ENCODE measurements around the gene FGFRL1. TPM values are rescaled to one million over a fixed set of nuclear protein-coding genes. Genes with fewer than 3 reads are reported as not detected.
"Not testable (repeated sequence)": the region's sequence is repeated elsewhere in the genome, so short reads cannot be mapped to it uniquely, and the experiment has no call there.

FGFRL1 gene
- total RNA-seq, 1 donor: 8.6 TPM

DNA sequence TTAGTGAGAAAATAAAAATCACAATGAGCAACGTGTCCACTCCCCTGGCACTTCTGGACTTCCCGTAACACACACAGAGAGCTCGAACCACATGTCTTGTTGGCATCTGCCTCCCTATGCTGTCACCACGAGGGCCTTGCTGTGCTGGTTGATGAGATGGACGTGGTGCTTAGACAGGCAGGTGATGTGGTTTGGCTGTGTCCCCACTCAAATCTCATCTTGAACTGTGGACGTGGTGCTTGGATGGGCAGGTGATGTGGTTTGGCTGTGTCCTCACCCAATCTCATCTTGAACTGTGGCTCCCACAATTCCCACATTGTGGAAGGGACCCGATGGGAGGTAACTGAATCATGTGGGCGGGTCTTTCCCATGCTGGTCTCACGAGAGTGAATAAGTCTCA lies 40.0 kb downstream of the FGFRL1 start:
- no peak for DNase-seq (ENCODE audit: low read depth)

GRCh38 chr4:1052231-1052671 lies 40.8 kb downstream of the FGFRL1 start:
- H3K4me3 ChIP-seq (ENCODE audit: low read depth, low read length): no peak overlapping the region
- DNase-seq (ENCODE audit: low read depth): no peak
- TF ChIP-seq, protein P1, sequence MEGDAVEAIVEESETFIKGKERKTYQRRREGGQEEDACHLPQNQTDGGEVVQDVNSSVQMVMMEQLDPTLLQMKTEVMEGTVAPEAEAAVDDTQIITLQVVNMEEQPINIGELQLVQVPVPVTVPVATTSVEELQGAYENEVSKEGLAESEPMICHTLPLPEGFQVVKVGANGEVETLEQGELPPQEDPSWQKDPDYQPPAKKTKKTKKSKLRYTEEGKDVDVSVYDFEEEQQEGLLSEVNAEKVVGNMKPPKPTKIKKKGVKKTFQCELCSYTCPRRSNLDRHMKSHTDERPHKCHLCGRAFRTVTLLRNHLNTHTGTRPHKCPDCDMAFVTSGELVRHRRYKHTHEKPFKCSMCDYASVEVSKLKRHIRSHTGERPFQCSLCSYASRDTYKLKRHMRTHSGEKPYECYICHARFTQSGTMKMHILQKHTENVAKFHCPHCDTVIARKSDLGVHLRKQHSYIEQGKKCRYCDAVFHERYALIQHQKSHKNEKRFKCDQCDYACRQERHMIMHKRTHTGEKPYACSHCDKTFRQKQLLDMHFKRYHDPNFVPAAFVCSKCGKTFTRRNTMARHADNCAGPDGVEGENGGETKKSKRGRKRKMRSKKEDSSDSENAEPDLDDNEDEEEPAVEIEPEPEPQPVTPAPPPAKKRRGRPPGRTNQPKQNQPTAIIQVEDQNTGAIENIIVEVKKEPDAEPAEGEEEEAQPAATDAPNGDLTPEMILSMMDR (IDR thresholded peaks at IDR 0.05; ENCODE audit: insufficient read depth, low read depth, low read length): no peak

More for the DNA sequence above, 40.0 kb downstream of the FGFRL1 start:
- H3K4me3 ChIP-seq (ENCODE audit: low read depth, low read length): no peak overlapping the region
- TF ChIP-seq, protein P1 (IDR thresholded peaks at IDR 0.05; ENCODE audit: insufficient read depth, low read depth, low read length): no peak

DNA sequence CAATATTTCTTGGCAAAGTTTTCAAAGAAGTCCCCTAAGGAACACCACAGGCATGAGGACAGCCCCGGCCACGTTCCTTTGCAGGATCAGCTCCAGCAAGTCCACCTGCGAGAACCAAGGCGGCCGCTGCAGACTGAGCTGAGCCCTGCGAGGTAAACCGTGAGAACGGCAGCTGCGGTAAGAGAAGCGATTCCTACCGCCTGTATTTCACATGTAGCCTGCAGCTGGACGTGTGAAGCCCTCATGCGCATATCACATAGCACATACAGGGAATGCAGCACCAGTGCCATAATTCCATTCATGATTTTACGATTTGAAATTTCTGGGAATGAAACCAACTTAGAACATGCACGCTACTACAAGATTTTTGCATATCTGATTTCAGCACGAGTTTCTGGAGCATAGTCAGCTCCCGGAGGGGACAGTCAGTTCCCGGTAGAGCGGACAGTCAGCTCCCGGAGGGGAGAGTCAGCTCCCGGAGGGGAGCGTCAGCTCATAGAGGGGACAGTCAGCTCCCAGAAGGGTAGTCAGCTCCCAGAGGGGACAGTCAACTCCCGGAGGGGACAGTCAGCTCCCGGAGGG lies 41.7 kb downstream of the FGFRL1 start:
- TF ChIP-seq, protein P1 (IDR thresholded peaks at IDR 0.05; ENCODE audit: insufficient read depth, low read depth, low read length): no peak
- no peak overlapping the region for H3K4me3 ChIP-seq (ENCODE audit: low read depth, low read length)
- peak; percentile 62 for DNase-seq (ENCODE audit: low read depth)

- not testable (repeated sequence) for DNase-seq (ENCODE audit: low read depth); H3K4me3 ChIP-seq (ENCODE audit: low read depth, low read length)
Measured at GRCh38 chr4:1053891-1054290, 42.5 kb downstream of the FGFRL1 start.

- H3K4me3 ChIP-seq (ENCODE audit: low read depth, low read length); DNase-seq (ENCODE audit: low read depth): not testable (repeated sequence)
Measured at GRCh38 chr4:1054696-1055242, 43.3 kb downstream of the FGFRL1 start.

DNA sequence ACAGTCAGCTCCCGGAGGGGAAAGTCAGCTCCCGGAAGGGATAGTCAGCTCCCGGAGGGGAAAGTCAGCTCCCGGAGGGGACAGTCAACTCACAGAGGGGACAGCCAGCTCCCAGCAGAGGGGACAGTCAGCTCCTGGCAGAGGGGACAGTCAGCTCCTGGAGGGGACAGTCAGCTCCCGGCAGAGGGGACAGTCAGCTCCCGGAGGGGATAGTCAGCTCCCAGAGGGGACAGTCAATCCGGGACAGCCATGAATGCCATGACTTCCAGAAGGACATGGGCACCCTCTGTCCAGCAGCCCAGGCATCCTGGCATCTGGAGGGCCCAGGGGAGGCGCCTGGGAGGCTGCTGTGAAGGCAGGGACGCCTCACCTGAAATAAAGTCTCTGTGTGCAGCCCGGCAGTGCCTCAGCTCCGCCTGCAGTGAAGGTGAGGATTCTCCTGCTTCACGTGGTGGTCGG lies 43.8 kb downstream of the FGFRL1 start:
- H3K4me3 ChIP-seq (ENCODE audit: low read depth, low read length); DNase-seq (ENCODE audit: low read depth): not testable (repeated sequence)

GRCh38 chr4:1055721-1056590 lies 44.5 kb downstream of the FGFRL1 start:
- H3K4me3 ChIP-seq (ENCODE audit: low read depth, low read length): no peak overlapping the region
- TF ChIP-seq, protein P1 (IDR thresholded peaks at IDR 0.05; ENCODE audit: insufficient read depth, low read depth, low read length): no peak
- peak; percentile 25 for DNase-seq (ENCODE audit: low read depth)

DNA sequence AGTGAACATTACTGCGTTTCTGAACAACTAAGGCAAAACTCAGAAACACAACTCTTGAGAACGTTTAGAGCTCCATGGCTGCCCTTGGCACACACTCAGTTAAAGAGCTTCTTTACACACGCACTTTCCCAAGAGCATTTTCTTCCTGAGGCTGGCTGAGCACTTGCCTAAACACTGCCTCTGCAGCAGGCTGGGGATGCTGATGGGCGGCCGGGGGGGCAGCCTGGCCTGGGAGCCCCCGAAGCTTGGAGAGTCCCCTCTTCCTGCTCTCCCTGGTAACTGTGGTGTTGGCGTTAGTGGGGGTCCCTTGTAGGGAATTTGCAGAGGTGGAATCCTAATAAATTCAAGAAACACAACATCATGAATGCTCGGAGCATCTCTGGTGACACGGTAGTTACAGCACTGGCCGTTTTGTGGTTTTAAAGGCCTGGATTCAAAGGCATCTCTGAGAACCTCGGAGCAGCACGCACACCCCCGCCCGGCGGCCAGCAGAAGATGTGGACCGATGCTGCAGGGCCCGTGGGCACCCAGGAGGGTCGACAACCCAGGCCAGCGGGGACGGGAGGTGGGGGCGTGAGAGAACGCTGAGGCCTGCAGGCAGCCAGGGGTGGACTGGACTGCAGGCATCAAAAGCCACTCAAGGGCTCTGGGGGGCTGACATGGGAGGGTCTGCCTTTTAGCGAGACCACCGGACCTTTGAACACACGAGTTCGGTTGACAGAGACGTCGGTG lies 45.4 kb downstream of the FGFRL1 start:
- TF ChIP-seq, protein P1 (IDR thresholded peaks at IDR 0.05; ENCODE audit: insufficient read depth, low read depth, low read length): no peak
- no peak overlapping the region for H3K4me3 ChIP-seq (ENCODE audit: low read depth, low read length)
- DNase-seq (ENCODE audit: low read depth): no peak
